SH-SY5Y (cell line): Measurements from ENCODE around the gene PCK2.

Experiments
- GATA2 ChIP-seq: IDR thresholded peaks from 2 replicates; pipeline ENCODE4 v1.6.1; 2011; ENCODE audit warnings: mild to moderate bottlenecking, low read depth, low read length
- GATA3 ChIP-seq: IDR thresholded peaks from 2 replicates; pipeline ENCODE4 v1.6.1; 2011; ENCODE audit warnings: low read depth, mild to moderate bottlenecking, low read length, moderate library complexity

GRCh38 chr14:24115422-24116127 lies 21.5 kb downstream of the PCK2 start:
- TF ChIP-seq GATA2 (no peak), GATA3 (no peak)
